GM19240 (cell line): ENCODE data around the gene TLR5.
"Not testable (repeated sequence)": the region's sequence is repeated elsewhere in the genome, so short reads cannot be mapped to it uniquely, and the experiment has no call there.

Source experiments
- DNase-seq: peaks from one replicate; pipeline ENCODE4 v3.0.0; 2011; ENCODE audit warnings: low spot score; ENCODE audit not compliant: insufficient read length

The TLR5 gene, protein sequence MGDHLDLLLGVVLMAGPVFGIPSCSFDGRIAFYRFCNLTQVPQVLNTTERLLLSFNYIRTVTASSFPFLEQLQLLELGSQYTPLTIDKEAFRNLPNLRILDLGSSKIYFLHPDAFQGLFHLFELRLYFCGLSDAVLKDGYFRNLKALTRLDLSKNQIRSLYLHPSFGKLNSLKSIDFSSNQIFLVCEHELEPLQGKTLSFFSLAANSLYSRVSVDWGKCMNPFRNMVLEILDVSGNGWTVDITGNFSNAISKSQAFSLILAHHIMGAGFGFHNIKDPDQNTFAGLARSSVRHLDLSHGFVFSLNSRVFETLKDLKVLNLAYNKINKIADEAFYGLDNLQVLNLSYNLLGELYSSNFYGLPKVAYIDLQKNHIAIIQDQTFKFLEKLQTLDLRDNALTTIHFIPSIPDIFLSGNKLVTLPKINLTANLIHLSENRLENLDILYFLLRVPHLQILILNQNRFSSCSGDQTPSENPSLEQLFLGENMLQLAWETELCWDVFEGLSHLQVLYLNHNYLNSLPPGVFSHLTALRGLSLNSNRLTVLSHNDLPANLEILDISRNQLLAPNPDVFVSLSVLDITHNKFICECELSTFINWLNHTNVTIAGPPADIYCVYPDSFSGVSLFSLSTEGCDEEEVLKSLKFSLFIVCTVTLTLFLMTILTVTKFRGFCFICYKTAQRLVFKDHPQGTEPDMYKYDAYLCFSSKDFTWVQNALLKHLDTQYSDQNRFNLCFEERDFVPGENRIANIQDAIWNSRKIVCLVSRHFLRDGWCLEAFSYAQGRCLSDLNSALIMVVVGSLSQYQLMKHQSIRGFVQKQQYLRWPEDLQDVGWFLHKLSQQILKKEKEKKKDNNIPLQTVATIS

DNA sequence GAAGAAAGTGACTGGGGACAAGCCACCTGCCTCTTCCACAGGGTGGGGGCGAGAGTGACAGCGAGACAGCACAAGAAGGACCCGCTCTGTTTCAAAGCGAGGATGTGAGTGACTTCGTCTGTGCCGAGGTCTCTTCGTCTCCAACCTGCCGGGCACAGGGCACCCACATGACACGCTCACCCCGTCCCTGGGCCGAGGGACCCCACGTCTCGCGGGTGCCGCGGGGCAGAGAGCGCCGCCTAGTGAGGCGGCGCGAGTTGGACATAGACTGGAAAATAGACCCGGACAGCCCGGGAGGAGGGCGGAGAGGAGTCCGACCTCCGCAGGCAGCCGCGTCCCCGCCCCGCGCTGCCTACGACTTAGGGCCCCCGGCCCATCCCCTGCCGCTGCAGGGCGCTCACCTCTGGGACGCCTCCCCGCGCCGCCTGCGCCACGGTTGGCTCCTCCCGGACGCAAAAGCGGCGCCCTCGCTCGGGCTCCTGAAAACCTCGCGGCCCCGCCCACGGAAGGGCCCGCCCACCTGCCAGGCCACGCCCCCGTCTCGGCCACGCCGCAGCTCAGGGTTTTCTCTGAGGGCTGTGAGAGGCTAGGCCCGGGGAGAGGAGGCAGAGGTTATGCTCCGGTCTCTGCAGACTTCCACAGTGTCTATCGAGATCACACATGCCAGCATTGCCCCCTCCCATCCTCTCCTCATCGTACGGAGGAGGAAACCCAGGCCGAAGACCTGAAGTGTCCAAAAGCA, at the start of gene TLR5:
Gene TLR5, minus strand, starts transcription at position 454 of the 742 bp plus-strand sequence. CDS start 30,217 bp downstream, outside the sequence.
- peak; percentile 67 for DNase-seq

DNA sequence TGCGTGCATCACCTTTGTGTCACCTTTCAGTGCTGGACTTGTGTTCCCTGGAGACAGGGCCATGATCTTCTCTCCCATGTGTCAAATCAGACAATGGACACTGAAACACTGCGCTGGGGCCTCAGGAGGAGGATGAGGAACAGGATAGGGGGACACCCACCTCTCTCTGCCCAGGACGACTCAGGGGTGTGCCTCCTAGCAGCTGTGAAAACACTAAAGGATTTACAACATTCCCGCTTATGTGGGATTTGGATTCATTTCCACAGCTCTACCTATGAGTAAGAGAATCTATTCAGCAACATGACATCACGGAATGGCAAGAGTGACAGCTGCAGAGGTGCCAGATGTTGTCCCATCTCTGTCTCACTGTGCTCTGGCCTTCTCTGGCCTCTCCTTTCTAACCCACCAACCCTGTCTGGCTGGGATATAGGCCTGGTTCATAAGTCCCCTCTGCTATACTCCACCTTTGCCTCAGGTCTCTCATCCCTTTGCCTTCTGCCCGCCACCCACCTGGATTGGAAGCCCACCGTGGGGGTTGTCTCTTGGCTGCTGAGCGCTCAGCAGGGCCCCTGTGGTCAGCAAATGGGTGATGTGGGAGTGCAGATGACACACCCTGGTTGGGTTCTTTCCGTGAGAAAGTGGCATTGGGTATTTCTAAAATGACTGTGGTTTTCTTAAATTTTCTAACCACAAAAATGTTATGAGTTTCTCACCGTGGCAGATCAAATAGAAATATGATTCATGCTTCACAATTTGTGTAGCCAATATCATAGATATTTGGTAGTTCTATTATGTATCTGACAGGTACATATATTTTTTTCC, 47.1 kb upstream of the TLR5 start:
- DNase-seq = no peak

DNA sequence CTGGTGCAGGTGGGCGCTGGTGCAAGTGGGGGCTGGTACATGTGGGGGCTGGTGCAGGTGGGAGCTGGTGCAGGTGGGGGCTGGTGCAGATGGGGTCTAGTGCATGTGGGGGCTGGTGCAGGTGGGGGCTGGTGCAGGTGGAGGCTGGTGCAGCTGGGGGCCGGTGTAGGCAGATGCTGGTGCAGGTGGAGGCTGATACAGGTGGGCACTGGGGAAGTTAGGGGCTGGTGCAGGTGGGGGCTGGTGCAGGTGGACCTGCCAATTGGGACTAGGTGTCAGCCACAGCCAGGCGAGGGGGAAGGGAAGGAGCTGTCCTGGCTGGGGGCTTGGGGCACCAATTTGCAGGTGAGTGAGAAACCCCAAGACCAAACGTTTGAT, 46.5 kb upstream of the TLR5 start:
- no peak for DNase-seq

DNA sequence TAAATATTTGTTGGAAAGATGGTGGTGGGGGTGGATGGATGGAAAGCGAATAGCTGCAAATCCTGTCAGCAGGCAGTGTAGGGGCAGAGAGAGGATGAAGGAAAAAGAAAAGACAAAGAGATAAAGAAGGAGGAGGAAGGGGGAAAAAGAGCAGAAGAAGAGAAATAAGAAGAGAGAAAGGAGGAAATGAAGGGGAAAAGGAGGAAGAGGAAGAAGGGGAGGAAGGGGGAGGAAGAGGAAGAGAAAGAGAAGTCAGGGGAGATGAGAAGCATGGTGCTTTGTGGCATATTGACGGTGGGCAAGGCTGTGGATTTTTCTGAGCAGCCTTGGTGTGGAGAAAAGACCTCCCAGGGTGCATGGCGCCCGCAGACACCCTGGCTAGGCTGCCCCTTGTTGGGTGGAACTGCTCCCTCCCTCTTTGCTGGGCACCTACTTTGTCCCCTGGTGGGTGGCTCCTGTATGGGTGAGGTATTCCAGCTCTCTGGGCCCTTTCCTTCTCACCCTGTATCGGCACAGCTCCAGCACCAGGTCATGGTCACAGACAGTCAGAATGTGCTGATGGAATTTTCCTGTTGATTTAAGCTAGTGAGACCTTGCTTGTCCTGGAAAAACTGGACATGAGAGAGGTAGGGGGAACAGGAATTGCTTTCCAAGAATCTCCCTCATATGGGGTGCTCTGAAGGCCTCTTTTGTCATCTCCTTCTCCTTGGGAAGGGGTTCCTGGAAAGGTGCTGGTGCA, 45.7 kb upstream of the TLR5 start:
- no peak for DNase-seq

DNA sequence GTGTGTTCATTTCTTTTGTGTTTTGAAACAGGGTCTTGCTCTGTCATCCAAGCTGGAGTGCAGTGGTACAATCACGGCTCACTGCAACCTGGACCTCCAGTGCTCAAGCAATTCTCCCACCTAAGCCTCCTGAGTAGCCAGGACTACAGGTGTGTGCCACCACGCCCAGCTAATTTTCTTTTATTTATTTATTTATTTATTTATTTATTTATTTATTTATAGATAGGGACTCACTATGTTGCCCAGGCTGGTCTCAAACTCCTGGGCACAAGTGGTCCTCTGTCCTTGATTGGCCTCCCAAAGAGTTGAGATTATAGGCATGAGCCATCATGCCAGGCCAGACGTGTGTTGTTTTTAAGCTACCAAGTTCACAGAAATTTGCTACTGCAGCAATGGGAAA, 43.8 kb upstream of the TLR5 start:
- no peak for DNase-seq

DNA sequence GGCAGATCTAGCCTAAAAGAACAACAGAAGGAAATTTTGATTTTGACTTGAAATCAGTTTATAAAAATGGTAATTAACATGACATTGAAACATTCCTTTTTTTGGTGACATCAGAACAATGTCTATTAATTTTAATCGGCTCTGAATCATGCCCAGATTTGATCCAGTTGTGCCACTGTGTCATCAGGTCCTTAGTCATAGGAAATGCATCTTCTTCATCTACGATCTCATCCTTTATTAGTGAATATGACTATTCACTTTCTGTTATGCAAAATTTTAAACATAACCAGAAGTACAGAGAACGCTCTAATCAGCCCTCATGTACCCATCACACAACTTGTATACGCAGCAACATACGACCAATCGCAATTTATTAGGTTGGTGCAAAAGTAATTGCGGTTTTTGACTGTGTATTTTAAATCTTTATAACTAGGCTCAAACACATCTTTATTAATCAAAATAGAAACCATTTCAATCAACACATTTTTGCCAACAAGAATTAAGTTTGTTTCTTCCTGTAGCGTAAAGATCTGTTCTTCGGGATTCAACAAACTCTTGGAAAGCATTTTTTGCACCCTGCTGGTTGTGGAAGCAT, 40.3 kb upstream of the TLR5 start:
- no peak for DNase-seq

DNA sequence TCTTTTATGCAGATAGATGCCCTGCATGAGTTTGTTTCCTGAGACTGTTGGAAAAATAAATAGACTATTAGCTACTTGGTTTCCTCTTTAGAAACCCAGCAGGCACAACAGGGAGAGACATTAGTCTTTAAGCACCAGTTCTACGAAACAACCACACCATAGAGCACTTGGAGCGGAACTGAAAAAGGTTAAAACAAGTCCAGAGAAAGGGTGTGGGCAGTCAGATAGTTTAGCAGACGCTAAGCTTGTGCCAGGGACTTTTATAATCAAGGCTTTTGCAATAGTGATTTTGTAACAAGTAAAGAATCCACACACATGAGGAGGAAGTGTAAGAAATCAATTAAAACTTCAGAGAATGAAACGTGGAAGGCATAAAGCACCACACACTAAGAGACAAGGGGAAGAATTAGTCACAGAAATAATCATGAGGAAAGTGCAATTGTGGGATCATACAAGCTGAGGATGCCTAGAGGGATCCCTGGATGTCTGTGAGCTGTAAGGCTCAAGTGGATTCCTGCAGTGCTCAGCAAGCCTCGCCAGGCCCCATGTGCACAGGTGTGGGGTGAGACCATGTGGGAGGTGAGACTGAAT, 37.8 kb upstream of the TLR5 start:
- no peak for DNase-seq

DNA sequence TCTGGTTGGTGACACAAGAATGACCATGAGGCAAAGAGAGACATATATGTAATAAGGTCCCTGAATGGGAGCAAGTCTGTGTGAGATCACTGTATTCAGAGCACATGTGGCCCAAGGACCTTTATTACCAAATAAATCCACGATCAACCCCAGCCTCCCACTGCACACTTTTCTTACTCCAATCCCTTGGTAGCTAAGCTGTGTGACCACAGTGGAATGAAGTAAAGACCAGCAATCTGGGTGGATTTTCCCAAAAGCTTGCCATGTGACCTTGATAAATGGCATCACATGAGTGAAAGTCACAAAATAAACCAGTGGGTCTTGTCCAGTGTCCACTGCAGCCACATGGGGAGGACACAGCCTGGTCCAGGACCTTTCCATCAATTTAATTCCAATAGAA, 36.7 kb upstream of the TLR5 start:
- DNase-seq = no peak

DNA sequence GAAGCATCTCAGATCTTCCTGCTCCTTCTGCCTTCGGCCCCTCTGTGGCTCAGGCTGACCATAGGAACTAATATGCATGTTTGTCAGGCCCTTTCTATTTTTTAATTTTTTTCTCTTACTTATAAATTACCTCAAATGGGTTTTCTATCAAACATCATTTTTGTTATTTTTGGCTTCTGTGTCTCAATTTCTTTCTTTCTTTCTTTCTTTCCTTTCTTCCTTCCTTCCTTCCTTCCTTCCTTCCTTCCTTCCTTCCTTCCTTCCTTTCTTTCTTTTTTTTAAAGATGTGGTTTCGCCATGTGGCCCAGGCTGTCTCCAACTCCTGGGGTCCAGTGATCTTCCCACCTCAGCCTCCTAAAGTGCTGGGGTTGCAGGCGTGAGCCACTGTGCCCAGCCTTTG, 36.2 kb upstream of the TLR5 start:
- DNase-seq = no peak

DNA sequence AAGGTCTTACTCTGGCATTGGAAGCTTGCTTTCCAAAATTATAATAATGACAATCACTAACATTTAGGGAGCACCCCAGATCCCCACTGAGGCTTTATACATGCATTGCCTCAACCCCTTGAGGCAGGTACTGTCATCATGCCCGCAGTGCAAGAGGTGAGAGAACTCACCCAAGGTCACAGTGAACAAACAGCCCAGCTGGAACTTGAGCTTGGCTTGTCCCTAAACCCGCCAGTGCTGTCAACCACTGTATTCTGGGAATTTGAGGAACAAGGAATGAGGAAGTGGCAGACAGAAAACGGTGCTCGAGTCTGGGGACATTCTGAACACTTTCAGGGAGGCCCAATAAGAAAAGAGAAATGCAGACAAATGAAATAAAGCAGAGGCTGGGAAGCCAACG, 34.6 kb upstream of the TLR5 start:
- DNase-seq = no peak

DNA sequence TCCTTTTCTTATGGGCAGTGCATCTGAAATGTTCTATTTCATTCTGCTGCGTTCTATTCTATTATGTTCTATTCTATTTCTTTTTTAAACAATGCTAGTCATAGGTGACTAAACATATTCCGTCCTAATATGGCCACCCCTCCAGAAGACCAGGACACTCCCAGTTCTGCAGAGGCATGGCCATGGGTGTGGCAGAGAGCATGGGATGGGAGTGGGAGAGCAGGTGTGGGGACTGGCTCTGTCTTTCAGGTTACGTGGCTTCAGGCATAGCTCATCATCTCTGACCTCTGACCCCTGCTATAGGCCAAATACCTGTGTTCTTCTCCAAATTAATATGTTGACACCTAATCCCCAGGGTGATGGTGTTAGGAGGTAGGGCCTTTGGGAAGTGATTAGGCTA, 33.4 kb upstream of the TLR5 start:
- DNase-seq = no peak

DNA sequence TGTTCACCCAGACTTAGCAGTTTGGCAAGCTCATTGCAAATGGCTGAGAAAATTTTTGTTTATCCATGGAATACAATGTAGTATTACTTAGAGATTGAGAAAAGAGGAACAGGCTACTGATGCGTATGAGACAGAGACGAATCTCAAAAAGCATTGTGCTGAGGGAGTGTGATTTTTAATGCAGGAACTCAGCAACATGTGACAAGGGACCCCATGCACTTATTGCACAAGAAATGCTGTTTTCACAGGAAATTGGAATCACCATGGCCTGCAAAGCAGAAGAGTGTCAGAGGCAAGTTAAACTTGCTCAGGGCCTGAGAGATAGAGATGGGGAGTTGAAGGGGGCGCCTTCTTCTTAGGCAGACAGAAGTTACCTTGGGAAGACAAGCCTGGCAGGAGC, 32.6 kb upstream of the TLR5 start:
- DNase-seq = no peak

DNA sequence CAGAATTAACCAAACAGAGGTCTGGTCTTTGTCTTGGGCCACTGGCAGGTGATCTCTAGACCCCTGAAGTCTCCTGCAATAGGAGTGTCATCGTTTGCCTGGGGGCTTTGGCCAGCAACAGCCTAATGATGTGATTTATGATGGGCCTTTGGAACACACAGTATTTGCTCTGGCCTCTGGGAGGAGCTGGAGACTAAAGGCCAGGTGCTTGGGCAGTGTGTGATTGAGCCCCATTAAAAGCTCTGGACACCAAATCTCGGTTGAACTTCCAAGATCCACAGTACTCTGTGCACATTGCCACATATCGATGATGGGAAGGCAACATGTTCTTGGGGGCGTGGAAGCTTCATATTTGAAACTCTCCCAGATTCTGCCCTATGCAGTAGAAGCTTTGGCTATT, 32.0 kb upstream of the TLR5 start:
- no peak for DNase-seq

DNA sequence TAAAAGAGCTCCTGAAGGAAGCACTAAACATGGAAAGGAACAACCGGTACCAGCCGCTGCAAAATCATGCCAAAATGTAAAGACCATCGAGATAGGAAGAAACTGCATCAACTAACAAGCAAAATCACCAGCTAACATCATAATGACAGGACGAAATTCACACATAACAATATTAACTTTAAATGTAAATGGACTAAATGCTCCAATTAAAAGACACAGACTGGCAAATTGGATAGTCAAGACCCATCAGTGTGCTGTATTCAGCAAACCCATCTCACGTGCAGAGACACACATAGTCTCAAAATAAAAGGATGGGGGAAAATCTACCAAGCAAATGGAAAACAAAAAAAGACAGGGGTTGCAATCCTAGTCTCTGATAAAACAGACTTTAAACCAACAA, 26.4 kb upstream of the TLR5 start:
- DNase-seq = not testable (repeated sequence)

DNA sequence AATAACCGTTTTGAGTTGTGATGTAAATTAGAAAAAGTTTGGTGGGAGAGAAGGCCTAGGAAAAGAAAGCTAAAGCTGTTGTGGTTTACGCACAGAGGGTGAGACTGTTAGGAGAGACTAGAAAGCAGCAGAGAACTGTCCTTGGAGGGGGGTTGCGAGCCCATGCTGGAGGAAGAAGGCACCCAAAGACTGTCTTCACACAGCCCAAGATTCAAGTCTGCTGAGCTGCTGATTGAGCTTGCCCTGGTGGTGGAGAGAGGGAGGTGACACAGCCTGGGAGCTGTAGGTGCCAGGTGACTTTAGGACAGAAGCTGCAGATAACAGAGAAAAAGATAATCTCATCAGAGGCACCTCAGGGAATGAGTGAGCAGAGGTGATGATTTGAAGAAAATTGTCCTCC, 18.3 kb upstream of the TLR5 start:
- no peak for DNase-seq

DNA sequence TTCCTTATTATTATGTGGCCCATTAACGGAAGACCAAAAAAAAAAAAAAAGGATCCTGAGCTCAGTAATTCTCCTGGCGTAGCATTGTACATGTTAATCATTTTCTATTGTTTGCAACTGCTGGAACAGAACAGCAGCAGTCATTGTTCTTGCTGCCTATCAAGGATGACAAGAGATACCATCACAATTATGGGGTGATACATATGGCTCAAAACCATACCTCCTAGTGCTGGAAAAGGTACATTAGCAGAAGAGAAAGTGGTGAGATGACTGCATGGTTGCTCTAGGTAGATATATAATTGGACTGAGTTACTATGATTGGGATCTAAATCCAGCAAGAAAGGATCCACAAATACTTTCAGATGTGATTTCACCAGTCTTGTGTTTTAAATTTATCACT, 13.3 kb upstream of the TLR5 start:
- DNase-seq = no peak

DNA sequence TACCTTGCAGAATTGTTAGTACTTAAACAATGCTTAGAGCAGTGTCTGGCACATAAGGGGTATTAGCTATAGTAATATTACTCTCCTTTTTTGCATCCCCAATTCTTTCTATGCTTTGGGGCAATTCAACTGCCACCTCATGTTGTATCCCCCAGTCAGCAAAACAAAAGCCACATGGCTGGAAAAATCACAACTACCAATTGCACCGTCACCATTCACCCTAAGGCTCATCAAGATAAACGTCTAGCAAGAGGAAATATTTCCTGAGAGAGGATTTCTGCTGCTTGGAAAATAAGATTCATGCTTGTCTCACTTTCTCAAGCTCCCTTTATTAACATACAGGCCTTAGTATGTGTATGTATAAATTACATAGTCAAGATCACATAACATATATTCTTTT, 12.1 kb upstream of the TLR5 start:
- DNase-seq = no peak

DNA sequence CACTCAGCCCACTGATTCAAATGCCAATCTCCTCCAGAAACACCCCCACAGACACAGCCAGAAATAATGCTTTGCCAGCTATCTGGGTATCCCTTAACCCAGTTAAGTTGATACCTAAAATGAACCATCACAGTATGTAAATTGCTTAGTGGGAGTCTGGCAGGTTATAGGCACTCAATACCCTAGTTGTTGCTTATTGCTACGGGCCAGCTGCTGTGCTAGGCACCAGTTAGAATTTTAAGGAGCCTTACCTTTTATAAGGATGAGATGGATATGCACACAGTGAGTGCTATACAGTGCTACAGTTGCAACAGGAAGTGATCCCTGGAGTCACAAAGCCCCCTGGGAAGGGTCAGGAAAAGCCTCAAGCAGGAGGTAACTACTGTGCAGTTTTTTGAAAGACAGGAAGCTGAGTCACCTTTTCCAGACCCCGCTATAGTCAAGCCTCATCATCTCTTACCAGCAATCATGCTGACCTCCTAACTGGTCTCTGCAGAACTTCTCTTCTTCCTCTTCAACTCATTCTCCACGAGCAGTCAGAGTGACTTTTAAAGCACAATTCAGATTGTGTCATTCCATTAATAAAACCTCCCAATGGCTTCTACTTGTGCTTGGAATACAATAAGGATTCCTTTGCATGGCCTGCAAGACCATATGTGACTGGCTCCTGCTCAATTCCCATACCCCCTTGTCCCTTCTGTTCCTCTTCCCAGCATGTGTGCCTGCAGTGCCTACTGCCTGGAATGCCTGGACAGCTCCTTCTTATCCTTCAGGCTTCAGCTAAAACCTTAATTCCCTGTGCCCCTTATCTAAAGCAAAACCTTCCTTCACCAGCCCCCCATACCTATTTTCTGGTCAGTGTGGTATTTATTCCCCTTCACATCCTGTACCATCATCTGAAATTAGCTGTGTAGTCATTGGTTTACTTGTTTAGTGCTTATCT, 10.4 kb upstream of the TLR5 start:
- no peak for DNase-seq

DNA sequence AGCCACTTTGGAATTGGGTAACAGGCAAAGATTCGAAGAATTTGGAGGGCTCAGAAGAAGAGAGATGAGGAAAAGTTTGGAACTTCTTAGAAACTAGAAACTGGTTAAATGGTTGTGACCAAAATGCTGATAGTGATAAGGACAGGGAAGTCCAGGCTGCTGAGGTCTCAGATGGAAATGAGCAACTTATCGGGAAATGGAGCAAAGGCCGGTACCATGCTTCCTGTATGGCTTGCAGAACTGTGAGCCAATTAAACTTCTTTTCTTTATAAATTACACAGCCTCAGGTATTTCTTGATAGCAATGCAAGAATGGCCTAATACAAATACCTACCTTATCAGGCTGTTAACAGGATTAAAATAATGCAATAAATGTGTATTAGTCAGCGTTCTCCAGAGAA, 9.4 kb upstream of the TLR5 start:
- DNase-seq = no peak
